Dedifferentiated amniotic fluid mesenchymal stem cell (primary cell): ENCODE data around the gene ZCCHC9.
"Not testable (repeated sequence)": the region's sequence is repeated elsewhere in the genome, so short reads cannot be mapped to it uniquely, and the experiment has no call there.

ENCODE experiments used
- DNase-seq: peaks from one replicate; pipeline ENCODE4 v3.0.0-alpha.2; 2016; ENCODE audit errors: extremely low spot score

ZCCHC9 gene

GRCh38 chr5:81308836-81309235 lies 7.4 kb downstream of the ZCCHC9 start:
- no peak for DNase-seq

- no peak for DNase-seq
Measured at GRCh38 chr5:81310402-81311063, 9.1 kb downstream of the ZCCHC9 start.

- no peak for DNase-seq
Measured at GRCh38 chr5:81313278-81313677, 11.9 kb downstream of the ZCCHC9 start.

GRCh38 chr5:81313686-81314085 lies 12.3 kb downstream of the ZCCHC9 start:
- no peak for DNase-seq

- no peak for DNase-seq
Measured at GRCh38 chr5:81314581-81314980, 13.2 kb downstream of the ZCCHC9 start.

GRCh38 chr5:81315336-81315735 lies 13.9 kb downstream of the ZCCHC9 start:
- DNase-seq = peak; percentile 50

- DNase-seq = no peak
Measured at GRCh38 chr5:81315830-81316229, 14.4 kb downstream of the ZCCHC9 start.

- no peak for DNase-seq
Measured at GRCh38 chr5:81316571-81316970, 15.2 kb downstream of the ZCCHC9 start.

- no peak for DNase-seq
Measured at GRCh38 chr5:81317536-81317935, 16.1 kb downstream of the ZCCHC9 start.

- DNase-seq = no peak
Measured at GRCh38 chr5:81326554-81326953, 25.2 kb downstream of the ZCCHC9 start.

GRCh38 chr5:81334304-81335061 lies 33.1 kb downstream of the ZCCHC9 start:
- no peak for DNase-seq

GRCh38 chr5:81335946-81336345 lies 34.6 kb downstream of the ZCCHC9 start:
- DNase-seq = no peak

GRCh38 chr5:81336556-81336955 lies 35.2 kb downstream of the ZCCHC9 start:
- no peak for DNase-seq

GRCh38 chr5:81337803-81338202 lies 36.4 kb downstream of the ZCCHC9 start:
- no peak for DNase-seq

GRCh38 chr5:81338213-81338612 lies 36.8 kb downstream of the ZCCHC9 start:
- not testable (repeated sequence) for DNase-seq

- DNase-seq = no peak
Measured at GRCh38 chr5:81344736-81345135, 43.3 kb downstream of the ZCCHC9 start.

- DNase-seq = no peak
Measured at GRCh38 chr5:81345411-81346003, 44.1 kb downstream of the ZCCHC9 start.

- no peak for DNase-seq
Measured at GRCh38 chr5:81349161-81349560, 47.8 kb downstream of the ZCCHC9 start.

- DNase-seq = no peak
Measured at GRCh38 chr5:81350507-81350906, 49.1 kb downstream of the ZCCHC9 start.

GRCh38 chr5:81353189-81353588 lies 51.8 kb downstream of the ZCCHC9 start:
- DNase-seq = no peak

- DNase-seq = no peak
Measured at GRCh38 chr5:81354093-81354492, 52.7 kb downstream of the ZCCHC9 start.

GRCh38 chr5:81355291-81356251 lies 54.2 kb downstream of the ZCCHC9 start:
- DNase-seq = no peak
